ENCODE results near the gene LAMB4.

The LAMB4 gene

DNA sequence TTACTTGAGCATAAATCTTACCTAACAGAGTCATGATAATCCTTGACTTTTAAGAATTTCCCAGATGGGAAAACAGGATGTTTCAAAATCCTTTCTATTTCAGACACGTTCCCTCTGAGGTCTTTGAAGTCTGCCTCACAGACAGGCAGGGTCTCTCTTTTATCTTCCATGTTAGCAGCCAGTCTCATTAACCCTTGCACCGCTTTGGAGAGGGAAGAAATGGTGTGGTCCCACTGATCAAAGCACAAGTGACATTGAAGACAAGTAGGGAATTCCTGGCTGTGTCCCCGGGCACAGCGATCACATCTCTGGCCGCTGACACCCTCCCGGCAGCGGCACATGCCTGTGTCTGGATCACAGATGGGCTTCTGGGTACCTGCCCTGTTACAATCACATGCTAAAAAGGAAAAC is 74.5 kb downstream of the LAMB4 start:
- TF ChIP-seq, protein P1, sequence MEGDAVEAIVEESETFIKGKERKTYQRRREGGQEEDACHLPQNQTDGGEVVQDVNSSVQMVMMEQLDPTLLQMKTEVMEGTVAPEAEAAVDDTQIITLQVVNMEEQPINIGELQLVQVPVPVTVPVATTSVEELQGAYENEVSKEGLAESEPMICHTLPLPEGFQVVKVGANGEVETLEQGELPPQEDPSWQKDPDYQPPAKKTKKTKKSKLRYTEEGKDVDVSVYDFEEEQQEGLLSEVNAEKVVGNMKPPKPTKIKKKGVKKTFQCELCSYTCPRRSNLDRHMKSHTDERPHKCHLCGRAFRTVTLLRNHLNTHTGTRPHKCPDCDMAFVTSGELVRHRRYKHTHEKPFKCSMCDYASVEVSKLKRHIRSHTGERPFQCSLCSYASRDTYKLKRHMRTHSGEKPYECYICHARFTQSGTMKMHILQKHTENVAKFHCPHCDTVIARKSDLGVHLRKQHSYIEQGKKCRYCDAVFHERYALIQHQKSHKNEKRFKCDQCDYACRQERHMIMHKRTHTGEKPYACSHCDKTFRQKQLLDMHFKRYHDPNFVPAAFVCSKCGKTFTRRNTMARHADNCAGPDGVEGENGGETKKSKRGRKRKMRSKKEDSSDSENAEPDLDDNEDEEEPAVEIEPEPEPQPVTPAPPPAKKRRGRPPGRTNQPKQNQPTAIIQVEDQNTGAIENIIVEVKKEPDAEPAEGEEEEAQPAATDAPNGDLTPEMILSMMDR (IDR thresholded peaks at IDR 0.05; ENCODE audit: low read depth, low read length) = no peak
- no peaks in the 10 kb centered on the region for H3K4me1 ChIP-seq
- no peak overlapping the region for H3K4me3 ChIP-seq (ENCODE audit: low read depth, low read length)
- no peaks in the 10 kb centered on the region for H3K27me3 ChIP-seq
- DNase-seq = no peak
- no peaks in the 10 kb centered on the region for H3K36me3 ChIP-seq
- no peaks in the 10 kb centered on the region for H3K9me3 ChIP-seq

DNA sequence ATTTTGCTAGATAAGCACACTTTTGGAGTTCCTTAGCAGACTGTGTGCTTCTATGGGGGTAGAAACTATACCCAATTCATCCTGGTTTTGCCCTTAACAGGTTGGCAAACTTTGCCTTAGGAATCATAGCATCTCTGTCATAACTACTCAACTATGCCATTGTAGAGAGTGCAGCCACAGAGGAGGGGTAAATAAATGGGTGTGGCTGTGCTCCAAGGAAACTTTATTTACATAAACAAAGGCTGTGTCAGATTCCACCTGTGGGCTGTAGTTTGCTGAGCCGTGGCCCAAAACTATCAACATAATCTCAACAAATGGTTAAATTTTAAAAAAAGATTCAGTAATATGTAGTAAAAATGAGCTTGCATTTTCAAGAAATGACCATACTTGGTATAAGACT is 75.6 kb downstream of the LAMB4 start:
- no peak for DNase-seq
- no peaks in the 10 kb centered on the region for H3K4me1 ChIP-seq
- H3K4me3 ChIP-seq (ENCODE audit: low read depth, low read length) = no peak overlapping the region
- no peaks in the 10 kb centered on the region for H3K9me3 ChIP-seq
- TF ChIP-seq, protein P1 (IDR thresholded peaks at IDR 0.05; ENCODE audit: low read depth, low read length) = no peak
- H3K27me3 ChIP-seq = no peaks in the 10 kb centered on the region
- H3K36me3 ChIP-seq = no peaks in the 10 kb centered on the region

GRCh38 chr7:108053250-108053649 is 76.9 kb downstream of the LAMB4 start:
- DNase-seq = no peak
- Histone ChIP-seq H3K27me3 (no peaks in the 10 kb centered on the region), H3K36me3 (no peaks in the 10 kb centered on the region), H3K9me3 (no peaks in the 10 kb centered on the region), H3K4me3 (ENCODE audit: low read depth, low read length) (no peak overlapping the region), H3K4me1 (no peaks in the 10 kb centered on the region)
- TF ChIP-seq, protein P1 (IDR thresholded peaks at IDR 0.05; ENCODE audit: low read depth, low read length) = no peak

DNA sequence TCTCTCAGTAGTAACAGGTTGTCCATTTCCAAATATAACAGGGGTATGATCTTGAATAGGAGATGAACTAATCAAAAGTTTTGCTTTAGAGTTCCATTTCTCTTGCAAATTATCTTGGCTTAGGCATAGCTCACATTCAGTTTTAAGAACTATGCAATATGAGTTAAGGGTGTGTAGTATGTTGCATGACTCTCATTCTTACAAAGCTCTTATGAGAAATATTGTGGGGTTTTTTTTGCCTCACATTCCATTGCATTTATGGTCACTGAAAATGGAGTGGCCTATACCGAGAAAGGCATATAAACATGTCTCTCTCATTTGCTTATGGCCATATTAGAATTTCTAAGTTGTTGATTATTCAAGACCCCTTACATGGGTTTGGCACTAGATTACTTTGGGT is 78.7 kb downstream of the LAMB4 start:
- Histone ChIP-seq H3K9me3 (no peaks in the 10 kb centered on the region), H3K27me3 (no peaks in the 10 kb centered on the region), H3K4me1 (no peaks in the 10 kb centered on the region), H3K36me3 (no peaks in the 10 kb centered on the region), H3K4me3 (ENCODE audit: low read depth, low read length) (no peak overlapping the region)
- no peak for DNase-seq
- TF ChIP-seq, protein P1 (IDR thresholded peaks at IDR 0.05; ENCODE audit: low read depth, low read length) = no peak

GRCh38 chr7:108049962-108050361 is 80.2 kb downstream of the LAMB4 start:
- TF ChIP-seq, protein P1 (IDR thresholded peaks at IDR 0.05; ENCODE audit: low read depth, low read length) = no peak

DNA sequence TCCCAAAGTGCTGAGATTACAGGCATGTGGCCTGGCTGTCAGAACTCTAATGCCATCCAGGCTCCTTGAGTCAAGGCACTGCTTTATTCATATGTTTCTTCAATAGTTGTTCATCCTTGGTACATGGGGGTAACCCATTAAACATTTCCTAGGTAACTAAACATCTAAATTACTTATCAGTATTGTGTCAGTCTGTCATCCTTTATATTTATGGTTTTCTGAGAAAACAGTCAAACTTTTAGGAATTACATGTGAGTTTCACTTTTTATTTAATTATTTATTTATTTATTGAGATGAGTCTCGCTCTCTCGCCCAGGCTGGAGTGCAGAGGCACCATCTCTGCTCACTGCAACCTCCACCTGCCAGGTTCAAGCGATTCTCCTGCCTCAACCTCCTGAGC is 81.7 kb downstream of the LAMB4 start:
- Histone ChIP-seq H3K27me3 (no peaks in the 10 kb centered on the region), H3K4me3 (ENCODE audit: low read depth, low read length) (no peak overlapping the region), H3K36me3 (no peaks in the 10 kb centered on the region), H3K9me3 (no peaks in the 10 kb centered on the region), H3K4me1 (no peaks in the 10 kb centered on the region; the same call in 1 of the 2 replicates)
- no peak for DNase-seq
- TF ChIP-seq, protein P1 (IDR thresholded peaks at IDR 0.05; ENCODE audit: low read depth, low read length) = no peak

More at GRCh38 chr7:108049962-108050361, 80.2 kb downstream of the LAMB4 start:
- no peaks in the 10 kb centered on the region for H3K27me3 ChIP-seq
- no peaks in the 10 kb centered on the region for H3K9me3 ChIP-seq
- DNase-seq = no peak
- no peak overlapping the region for H3K4me3 ChIP-seq (ENCODE audit: low read depth, low read length)
- no peaks in the 10 kb centered on the region; the same call in 1 of the 2 replicates for H3K4me1 ChIP-seq
- no peaks in the 10 kb centered on the region for H3K36me3 ChIP-seq
